ENCODE measurements around the gene SPPL3. TPM values are rescaled to one million over a fixed set of nuclear protein-coding genes. Genes with fewer than 3 reads are reported as not detected.

Gene SPPL3
- total RNA-seq, 1 donor from 2014 or later, result 26.8 TPM

GRCh38 chr12:120892265-120892664 is 11.9 kb downstream of the SPPL3 start:
- no peak for TF ChIP-seq CTCF (IDR thresholded peaks at IDR 0.05; ENCODE audit: borderline replicate concordance)
- DNase-seq, result no peak
- peaks cover 63% of the 10 kb centered on the region for H3K4me1 ChIP-seq
- no peaks in the 10 kb centered on the region for H3K36me3 ChIP-seq
- no peaks in the 10 kb centered on the region for H3K27me3 ChIP-seq (ENCODE audit: low read depth)
- no peak overlapping the region for H3K4me3 ChIP-seq
- no peaks in the 10 kb centered on the region for H3K9me3 ChIP-seq (replicated peaks)
- H3K27ac ChIP-seq (replicated peaks), result peak overlapping the region; percentile 65
- intact Hi-C loops (cut with micrococcal nuclease), result no loop called here

GRCh38 chr12:120890963-120891362 is 13.2 kb downstream of the SPPL3 start:
- no peaks in the 10 kb centered on the region for H3K27me3 ChIP-seq (ENCODE audit: low read depth)
- no peak overlapping the region for H3K4me3 ChIP-seq
- intact Hi-C loops (cut with micrococcal nuclease), result no loop called here
- no peak for TF ChIP-seq CTCF (IDR thresholded peaks at IDR 0.05; ENCODE audit: borderline replicate concordance)
- DNase-seq, result no peak
- H3K4me1 ChIP-seq, result peaks cover 52% of the 10 kb centered on the region
- H3K36me3 ChIP-seq, result no peaks in the 10 kb centered on the region
- no peaks in the 10 kb centered on the region for H3K9me3 ChIP-seq (replicated peaks)
- H3K27ac ChIP-seq (replicated peaks), result peak overlapping the region; percentile 65

GRCh38 chr12:120887253-120888043 is 16.7 kb downstream of the SPPL3 start:
- Histone ChIP-seq H3K4me3 (no peak overlapping the region), H3K9me3 (replicated peaks) (no peaks in the 10 kb centered on the region), H3K27me3 (ENCODE audit: low read depth) (no peaks in the 10 kb centered on the region), H3K4me1 (peaks cover 45% of the 10 kb centered on the region), H3K27ac (replicated peaks) (no peak overlapping the region), H3K36me3 (no peaks in the 10 kb centered on the region)
- intact Hi-C loops (cut with micrococcal nuclease), result no loop called here
- TF ChIP-seq CTCF (IDR thresholded peaks at IDR 0.05; ENCODE audit: borderline replicate concordance), result no peak
- no peak for DNase-seq

- TF ChIP-seq CTCF (IDR thresholded peaks at IDR 0.05; ENCODE audit: borderline replicate concordance), result no peak
- Histone ChIP-seq H3K4me1 (peaks cover 40% of the 10 kb centered on the region), H3K27ac (replicated peaks) (no peak overlapping the region), H3K36me3 (no peaks in the 10 kb centered on the region), H3K27me3 (ENCODE audit: low read depth) (no peaks in the 10 kb centered on the region), H3K9me3 (replicated peaks) (no peaks in the 10 kb centered on the region), H3K4me3 (no peak overlapping the region)
- DNase-seq, result no peak
- intact Hi-C loops (cut with micrococcal nuclease), result no loop called here
Measured at GRCh38 chr12:120886199-120887018, 17.7 kb downstream of the SPPL3 start.

GRCh38 chr12:120885521-120885920 is 18.6 kb downstream of the SPPL3 start:
- no peak overlapping the region for H3K27ac ChIP-seq (replicated peaks)
- no peaks in the 10 kb centered on the region for H3K9me3 ChIP-seq (replicated peaks)
- H3K4me1 ChIP-seq, result peaks cover 34% of the 10 kb centered on the region
- H3K27me3 ChIP-seq (ENCODE audit: low read depth), result no peaks in the 10 kb centered on the region
- no peak for DNase-seq
- no peak for TF ChIP-seq CTCF (IDR thresholded peaks at IDR 0.05; ENCODE audit: borderline replicate concordance)
- no peaks in the 10 kb centered on the region for H3K36me3 ChIP-seq
- intact Hi-C loops (cut with micrococcal nuclease), result no loop called here
- H3K4me3 ChIP-seq, result no peak overlapping the region

Data from left ventricle myocardium inferior (tissue), 1 donor.